ENCODE results near the gene DCXR. TPM values are rescaled to one million over a fixed set of nuclear protein-coding genes. Genes with fewer than 3 reads are reported as not detected.
A peak's percentile ranks its signal among the peaks of the same experiment; 100 is the strongest.

The DCXR gene
- total and polyA plus RNA-seq, 2 of the 13 experiments (the other 11 are each of a cell fraction or from before 2014, with no cell fraction given), result 287 to 311 TPM

- TF ChIP-seq, protein P1, sequence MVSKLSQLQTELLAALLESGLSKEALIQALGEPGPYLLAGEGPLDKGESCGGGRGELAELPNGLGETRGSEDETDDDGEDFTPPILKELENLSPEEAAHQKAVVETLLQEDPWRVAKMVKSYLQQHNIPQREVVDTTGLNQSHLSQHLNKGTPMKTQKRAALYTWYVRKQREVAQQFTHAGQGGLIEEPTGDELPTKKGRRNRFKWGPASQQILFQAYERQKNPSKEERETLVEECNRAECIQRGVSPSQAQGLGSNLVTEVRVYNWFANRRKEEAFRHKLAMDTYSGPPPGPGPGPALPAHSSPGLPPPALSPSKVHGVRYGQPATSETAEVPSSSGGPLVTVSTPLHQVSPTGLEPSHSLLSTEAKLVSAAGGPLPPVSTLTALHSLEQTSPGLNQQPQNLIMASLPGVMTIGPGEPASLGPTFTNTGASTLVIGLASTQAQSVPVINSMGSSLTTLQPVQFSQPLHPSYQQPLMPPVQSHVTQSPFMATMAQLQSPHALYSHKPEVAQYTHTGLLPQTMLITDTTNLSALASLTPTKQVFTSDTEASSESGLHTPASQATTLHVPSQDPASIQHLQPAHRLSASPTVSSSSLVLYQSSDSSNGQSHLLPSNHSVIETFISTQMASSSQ (IDR thresholded peaks at IDR 0.05; ENCODE audit: low read depth), result no peak
- TF ChIP-seq, protein P1 (CRISPR knock-in tag; IDR thresholded peaks at IDR 0.05; ENCODE audit: borderline replicate concordance), result 0 out of 2 replicates have a peak, but pooled peaks have one; percentile 37
- TF ChIP-seq, protein P2, sequence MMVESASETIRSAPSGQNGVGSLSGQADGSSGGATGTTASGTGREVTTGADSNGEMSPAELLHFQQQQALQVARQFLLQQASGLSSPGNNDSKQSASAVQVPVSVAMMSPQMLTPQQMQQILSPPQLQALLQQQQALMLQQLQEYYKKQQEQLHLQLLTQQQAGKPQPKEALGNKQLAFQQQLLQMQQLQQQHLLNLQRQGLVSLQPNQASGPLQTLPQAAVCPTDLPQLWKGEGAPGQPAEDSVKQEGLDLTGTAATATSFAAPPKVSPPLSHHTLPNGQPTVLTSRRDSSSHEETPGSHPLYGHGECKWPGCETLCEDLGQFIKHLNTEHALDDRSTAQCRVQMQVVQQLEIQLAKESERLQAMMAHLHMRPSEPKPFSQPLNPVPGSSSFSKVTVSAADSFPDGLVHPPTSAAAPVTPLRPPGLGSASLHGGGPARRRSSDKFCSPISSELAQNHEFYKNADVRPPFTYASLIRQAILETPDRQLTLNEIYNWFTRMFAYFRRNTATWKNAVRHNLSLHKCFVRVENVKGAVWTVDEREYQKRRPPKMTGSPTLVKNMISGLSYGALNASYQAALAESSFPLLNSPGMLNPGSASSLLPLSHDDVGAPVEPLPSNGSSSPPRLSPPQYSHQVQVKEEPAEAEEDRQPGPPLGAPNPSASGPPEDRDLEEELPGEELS (CRISPR knock-in tag; IDR thresholded peaks at IDR 0.05), result no peak
Observed at GRCh38 chr17:82012261-82012639, 25.2 kb downstream of the DCXR start (continued).

- Histone ChIP-seq H3K36me3 (replicated peaks in 1 of 2; ENCODE audit: control insufficient read depth in 1 of 2, insufficient read depth in 2 of 2, low read length in 2 of 2) (peaks cover 41 to 55% of the 10 kb centered on the region in 2 experiments), H4K20me1 (ENCODE audit: insufficient read depth, low read length) (no peaks in the 10 kb centered on the region), H3K4me2 (ENCODE audit: low read depth, low read length) (no peak overlapping the region), H3K27me3 (ENCODE audit: control insufficient read depth in 1 of 2, insufficient read depth in 2 of 2, low read length in 2 of 2) (no peaks in the 10 kb centered on the region), H3K79me2 (ENCODE audit: insufficient read depth, low read length) (no peaks in the 10 kb centered on the region), H2AFZ (ENCODE audit: low read length) (no peak overlapping the region), H3K27ac (ENCODE audit: extremely low read length, insufficient read depth, low read length) (peak overlapping the region; percentile 68), H3K9ac (ENCODE audit: insufficient read depth, low read depth, low read length) (peak overlapping the region; percentile 36; the same call in 1 of the 2 replicates), H3K9me3 (ENCODE audit: low read length) (no peaks in the 10 kb centered on the region), H3K4me1 (ENCODE audit: insufficient read depth, low read length) (peaks cover 76% of the 10 kb centered on the region), H3K4me3 (replicated peaks in 1 of 3; ENCODE audit: insufficient read depth in 1 of 3, low read depth in 2 of 3, low read length in 3 of 3) (no peak overlapping the region)
- ChIA-PET POLR2A (interaction anchor here (1.0 to 14.1 kb wide), 3 partner anchors 9 to 52 kb away, joined by 3 to 470 read pairs (median 3); no protein-coding TSS in a partner anchor), CTCF (ENCODE audit: low intra/inter-chr PET ratio, low total read pairs) (no interaction called here)
- intact Hi-C loops (cut with micrococcal nuclease; ENCODE audit: unreplicated experiment) (no loop called here), in situ Hi-C loops (cut with HindIII; ENCODE audit: extremely low pct_ligation_motif_present, low pct_unique_long_range_greater_than_20kb) (no loop called here)
- DNase-seq (ENCODE audit: low spot score), result no peak
- ATAC-seq, result no peak
- no TSS peak for BruUV-seq (replicated peaks)
- no peak for FAIRE-seq
- 94% methylated on average over 16 of the region's 19 CpGs for WGBS (ENCODE audit: low lambda C conversion rate)
- no peak for TF ChIP-seq POLR2AphosphoS2 (IDR thresholded peaks at IDR 0.05; ENCODE audit: low read depth, low read length)
- 0 out of 2 replicates have a peak, but pooled peaks have one; percentile 17 for TF ChIP-seq FIP1L1 (IDR thresholded peaks at IDR 0.05; ENCODE audit: borderline replicate concordance, insufficient read depth, low read depth, low read length)
- TF ChIP-seq BHLHE40 (IDR thresholded peaks at IDR 0.05; ENCODE audit: low read length), result no peak
- no peak for TF ChIP-seq STAT5B (CRISPR knock-in tag; IDR thresholded peaks at IDR 0.05)
- TF ChIP-seq, protein P3, sequence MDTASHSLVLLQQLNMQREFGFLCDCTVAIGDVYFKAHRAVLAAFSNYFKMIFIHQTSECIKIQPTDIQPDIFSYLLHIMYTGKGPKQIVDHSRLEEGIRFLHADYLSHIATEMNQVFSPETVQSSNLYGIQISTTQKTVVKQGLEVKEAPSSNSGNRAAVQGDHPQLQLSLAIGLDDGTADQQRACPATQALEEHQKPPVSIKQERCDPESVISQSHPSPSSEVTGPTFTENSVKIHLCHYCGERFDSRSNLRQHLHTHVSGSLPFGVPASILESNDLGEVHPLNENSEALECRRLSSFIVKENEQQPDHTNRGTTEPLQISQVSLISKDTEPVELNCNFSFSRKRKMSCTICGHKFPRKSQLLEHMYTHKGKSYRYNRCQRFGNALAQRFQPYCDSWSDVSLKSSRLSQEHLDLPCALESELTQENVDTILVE (CRISPR knock-in tag; IDR thresholded peaks at IDR 0.05), result no peak
- no peak for TF ChIP-seq CREM (IDR thresholded peaks at IDR 0.05)
- TF ChIP-seq CREM (CRISPR knock-in tag; IDR thresholded peaks at IDR 0.05), result no peak
- no peak for TF ChIP-seq SOX5 (CRISPR knock-in tag; IDR thresholded peaks at IDR 0.05; ENCODE audit: borderline replicate concordance)
- no peak for TF ChIP-seq NKX3-1 (CRISPR knock-in tag; IDR thresholded peaks at IDR 0.05)
- no peak for TF ChIP-seq ZBTB20 (CRISPR knock-in tag; IDR thresholded peaks at IDR 0.05; ENCODE audit: borderline replicate concordance, low read depth)
- no peak for TF ChIP-seq CC2D1A (CRISPR knock-in tag; IDR thresholded peaks at IDR 0.05)
- no peak for TF ChIP-seq THAP8 (CRISPR knock-in tag; IDR thresholded peaks at IDR 0.05; ENCODE audit: borderline replicate concordance)
- TF ChIP-seq HMG20B (CRISPR knock-in tag; conservative IDR thresholded peaks at IDR 0.05), result no peak
Observed at GRCh38 chr17:82011617-82012187, 25.8 kb downstream of the DCXR start.
